ENCODE results near the gene KRTAP9-1.
"Not testable (repeated sequence)": the region's sequence is repeated elsewhere in the genome, so short reads cannot be mapped to it uniquely, and the experiment has no call there.

KRTAP9-1 gene, protein sequence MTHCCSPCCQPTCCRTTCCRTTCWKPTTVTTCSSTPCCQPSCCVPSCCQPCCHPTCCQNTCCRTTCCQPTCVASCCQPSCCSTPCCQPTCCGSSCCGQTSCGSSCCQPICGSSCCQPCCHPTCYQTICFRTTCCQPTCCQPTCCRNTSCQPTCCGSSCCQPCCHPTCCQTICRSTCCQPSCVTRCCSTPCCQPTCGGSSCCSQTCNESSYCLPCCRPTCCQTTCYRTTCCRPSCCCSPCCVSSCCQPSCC

DNA sequence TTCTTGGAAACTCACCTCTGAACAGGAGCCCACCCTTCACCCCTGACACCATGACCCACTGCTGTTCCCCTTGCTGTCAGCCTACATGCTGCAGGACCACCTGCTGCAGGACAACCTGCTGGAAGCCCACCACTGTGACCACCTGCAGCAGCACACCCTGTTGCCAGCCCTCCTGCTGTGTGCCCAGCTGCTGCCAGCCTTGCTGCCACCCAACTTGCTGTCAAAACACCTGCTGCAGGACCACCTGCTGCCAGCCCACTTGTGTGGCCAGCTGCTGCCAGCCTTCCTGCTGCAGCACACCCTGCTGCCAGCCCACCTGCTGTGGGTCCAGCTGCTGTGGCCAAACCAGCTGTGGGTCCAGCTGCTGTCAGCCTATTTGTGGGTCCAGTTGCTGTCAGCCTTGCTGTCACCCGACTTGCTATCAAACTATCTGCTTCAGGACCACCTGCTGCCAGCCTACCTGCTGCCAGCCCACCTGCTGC lies at the start of gene KRTAP9-1:
TSS of gene KRTAP9-1 (plus strand) at position 51 of the 482 bp plus-strand sequence. CDS start at position 51, 0 bp downstream.
- not testable (repeated sequence) for DNase-seq (ENCODE audit: low read depth)

- peak; percentile 17 for DNase-seq (ENCODE audit: low read depth)
These were observed 49.1 kb upstream of the KRTAP9-1 start, which contains the start of gene KRTAP4-6 for GRCh38 chr17:41140360-41141131. Gene KRTAP4-6 (minus strand): TSS chr17:41140544. CDS start chr17:41140487, 57 bp downstream.

GRCh38 chr17:41141361-41141760 lies 48.3 kb upstream of the KRTAP9-1 start:
- no peak for DNase-seq (ENCODE audit: low read depth)

- DNase-seq (ENCODE audit: low read depth): no peak
These were observed 44.8 kb upstream of the KRTAP9-1 start for GRCh38 chr17:41144846-41145245.

- no peak for DNase-seq (ENCODE audit: low read depth)
These were observed 44.4 kb upstream of the KRTAP9-1 start for GRCh38 chr17:41145261-41145660.

GRCh38 chr17:41147531-41148204 lies 42.0 kb upstream of the KRTAP9-1 start:
- no peak for DNase-seq (ENCODE audit: low read depth)

- DNase-seq (ENCODE audit: low read depth): not testable (repeated sequence)
These were observed 40.6 kb upstream of the KRTAP9-1 start for GRCh38 chr17:41148971-41149651.

GRCh38 chr17:41149652-41149985 lies 40.1 kb upstream of the KRTAP9-1 start, which contains the start of gene KRTAP4-5:
Gene KRTAP4-5 (minus strand): TSS chr17:41149825. CDS start chr17:41149767, 58 bp downstream.
- DNase-seq (ENCODE audit: low read depth): no peak

- no peak for DNase-seq (ENCODE audit: low read depth)
These were observed 39.7 kb upstream of the KRTAP9-1 start for GRCh38 chr17:41150026-41150425.

- no peak for DNase-seq (ENCODE audit: low read depth)
These were observed 38.2 kb upstream of the KRTAP9-1 start for GRCh38 chr17:41151525-41151924.

GRCh38 chr17:41153856-41154255 lies 35.8 kb upstream of the KRTAP9-1 start:
- DNase-seq (ENCODE audit: low read depth): no peak

GRCh38 chr17:41160190-41160589 lies 29.5 kb upstream of the KRTAP9-1 start:
- not testable (repeated sequence) for DNase-seq (ENCODE audit: low read depth)

DNA sequence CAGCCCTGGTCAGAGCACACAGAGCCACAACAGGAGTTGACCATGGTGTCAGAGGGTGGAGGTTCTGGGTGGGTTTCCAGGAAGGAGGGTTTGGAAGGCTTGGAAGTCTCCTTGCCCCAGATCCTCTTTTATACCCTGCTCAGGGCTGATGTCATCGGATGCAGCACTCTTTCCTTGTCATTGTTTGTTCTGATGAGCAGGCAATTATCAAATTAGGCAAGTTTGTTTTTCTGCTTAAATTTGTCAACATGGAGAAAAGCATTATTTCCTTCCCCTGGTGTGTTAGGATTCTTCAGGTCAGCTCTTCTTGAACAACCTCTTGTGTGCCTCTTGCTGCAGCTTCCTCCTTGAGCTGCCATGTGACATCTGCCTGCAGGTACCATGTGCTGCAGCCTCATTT lies 29.0 kb upstream of the KRTAP9-1 start, which contains the start of gene KRTAP4-4:
TSS of gene KRTAP4-4 (minus strand) at position 101 of the 400 bp plus-strand sequence. CDS start at position 44, 57 bp downstream.
- no peak for DNase-seq (ENCODE audit: low read depth)

DNA sequence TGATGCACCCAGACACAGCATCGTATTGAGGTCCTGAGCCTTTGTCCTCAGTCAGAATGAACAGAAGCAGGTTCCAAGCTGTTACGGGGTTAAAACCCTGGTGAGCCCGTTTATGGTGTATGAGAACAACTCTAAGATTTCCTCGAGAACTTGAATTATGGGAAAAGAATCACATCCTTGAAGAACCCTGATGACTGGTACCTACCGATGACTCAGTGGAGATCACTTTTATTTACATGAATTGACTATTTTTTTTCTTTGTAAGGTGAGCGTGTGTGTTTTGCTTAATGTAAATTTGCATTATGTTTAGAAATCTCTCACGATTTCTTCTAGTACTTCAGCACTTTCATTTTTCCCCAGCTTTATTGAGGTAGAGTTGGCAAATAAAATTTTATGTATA lies 25.9 kb upstream of the KRTAP9-1 start:
- DNase-seq (ENCODE audit: low read depth): no peak

DNA sequence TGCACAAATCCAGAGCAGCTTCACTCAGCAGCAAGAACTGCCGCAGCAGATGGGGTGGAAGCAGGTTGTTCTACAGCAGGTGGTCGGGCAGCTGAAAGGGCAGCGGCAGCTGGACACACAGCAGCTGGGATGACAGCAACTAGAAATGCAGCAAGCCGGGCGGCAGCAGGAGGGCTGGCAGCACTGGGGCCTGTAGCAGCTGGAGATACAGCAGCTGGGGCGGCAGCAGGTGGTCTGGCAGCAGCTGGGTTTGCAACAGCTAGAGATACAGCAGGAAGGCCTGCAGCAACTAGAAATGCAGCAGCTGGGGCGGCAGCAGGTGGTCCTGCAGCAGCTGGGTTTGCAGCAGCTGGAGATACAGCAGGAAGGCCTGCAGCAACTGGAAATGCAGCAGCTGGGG lies 22.1 kb upstream of the KRTAP9-1 start:
- no peak for DNase-seq (ENCODE audit: low read depth)

DNA sequence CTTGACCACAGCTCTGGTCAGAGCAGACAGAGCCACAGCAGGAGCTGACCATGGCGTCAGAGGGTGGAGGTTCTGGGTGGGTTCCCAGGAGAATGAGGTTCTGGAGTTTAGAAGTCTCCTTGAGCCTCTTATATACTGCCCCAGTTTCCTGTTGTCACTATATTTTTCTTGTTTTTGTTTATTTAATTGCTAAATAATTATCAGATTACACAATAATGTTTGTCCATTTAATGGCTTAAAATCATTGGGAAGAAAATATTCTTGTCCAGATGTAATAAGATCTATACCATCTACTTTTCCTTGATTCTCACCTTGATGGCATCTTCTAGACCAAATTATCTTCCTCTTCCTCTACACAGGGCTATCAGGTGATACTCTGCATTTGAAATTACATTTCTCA lies 21.6 kb upstream of the KRTAP9-1 start, which contains the start of gene KRTAP4-3:
TSS of gene KRTAP4-3 (minus strand) at position 101 of the 400 bp plus-strand sequence. CDS start at position 52, 49 bp downstream.
- DNase-seq (ENCODE audit: low read depth): no peak

- peak; percentile 45 for DNase-seq (ENCODE audit: low read depth)
These were observed 17.8 kb upstream of the KRTAP9-1 start for GRCh38 chr17:41171886-41172285.

- no peak for DNase-seq (ENCODE audit: low read depth)
These were observed 12.8 kb upstream of the KRTAP9-1 start for GRCh38 chr17:41176744-41177387.

DNA sequence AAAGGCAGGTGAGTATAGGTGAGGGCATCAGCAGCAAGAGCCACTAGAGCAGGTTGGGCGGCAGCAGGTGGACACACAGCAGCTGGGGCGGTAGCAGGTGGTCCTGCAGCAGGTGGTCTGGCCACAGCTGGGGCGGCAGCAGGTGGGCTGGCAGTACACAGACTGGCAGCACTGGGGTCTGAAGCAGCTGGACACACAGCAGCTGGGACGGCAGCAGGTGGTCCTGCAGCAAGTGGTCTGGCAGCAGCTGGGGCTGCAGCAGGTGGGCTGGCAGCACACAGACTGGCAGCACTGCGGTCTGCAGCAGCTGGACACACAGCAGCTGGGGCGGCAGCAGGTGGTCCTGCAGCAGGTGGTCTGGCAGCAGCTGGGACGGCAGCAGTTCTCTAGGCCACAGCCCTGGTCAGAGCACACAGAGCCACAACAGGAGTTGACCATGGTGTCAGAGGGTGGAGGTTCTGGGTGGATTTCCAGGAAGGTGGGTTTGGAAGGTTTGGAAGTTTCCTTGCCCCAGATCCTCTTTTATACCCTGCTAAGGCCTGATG lies 11.9 kb upstream of the KRTAP9-1 start, which contains the start of gene KRTAP4-2:
TSS of gene KRTAP4-2 (minus strand) at position 495 of the 545 bp plus-strand sequence. CDS start at position 438, 57 bp downstream.
- DNase-seq (ENCODE audit: low read depth): no peak

GRCh38 chr17:41178341-41178740 lies 11.3 kb upstream of the KRTAP9-1 start:
- DNase-seq (ENCODE audit: low read depth): no peak
